Testis (tissue), 2 donors: ENCODE data around the gene MPG.

ENCODE experiments used
- CTCF ChIP-seq, 3 experiments: fragments of 450-650 bp in 2 of 3; fragments of 200-600 bp in 1 of 3; sonication (generic) in 1 of 3; IDR thresholded peaks; one replicate each; pipeline ENCODE4 v1.5.1; 2016 to 2019; ENCODE audit warnings: antibody characterized with exemption in 3 of 3, mild to moderate bottlenecking in 2 of 3, moderate library complexity in 1 of 3
- POLR2A ChIP-seq: fragments of 450-650 bp; IDR thresholded peaks from one replicate; pipeline ENCODE4 v1.6.1; 2017; ENCODE audit warnings: antibody characterized with exemption, mild to moderate bottlenecking, moderate library complexity

- no peak for TF ChIP-seq CTCF (IDR thresholded peaks at IDR 0.05)
- no peak for TF ChIP-seq POLR2A
These were observed 47.0 kb downstream of the MPG start for GRCh38 chr16:125011-125410.
